CD8-positive, alpha-beta memory T cell (primary cell): ENCODE data around the gene GFRA4. TPM values are rescaled to one million over a fixed set of nuclear protein-coding genes. Genes with fewer than 3 reads are reported as not detected.

Experiments
- CTCF ChIA-PET: fragments of 350-600 bp; sonication (Branson Sonifier 250); formaldehyde crosslinking; loops from one replicate; lab custom pipeline; 2021; ENCODE audit warnings: antibody characterized with exemption; lab: Charles Lee
- POLR2A ChIA-PET: fragments of 350-600 bp; sonication (Branson Sonifier 250); formaldehyde crosslinking; loops from one replicate; lab custom pipeline; 2021; ENCODE audit warnings: antibody characterized with exemption; lab: Charles Lee
- DNase-seq, 5 donors: peaks; one replicate each; pipeline versions ENCODE4 v3.0.0 to v3.0.0-alpha.2; 2020 to 2022; ENCODE audit warnings: mixed read lengths in 1 of 5
- H3K27ac ChIP-seq: one replicate; pipeline ENCODE4 v1.7.0; 2013; ENCODE audit warnings: low read depth, mild to moderate bottlenecking, low read length, moderate library complexity
- H3K27me3 ChIP-seq: 2 replicates; pipeline ENCODE4 v1.7.0; 2013; ENCODE audit warnings: low read length, mild to moderate bottlenecking; ENCODE audit not compliant: insufficient read depth, poor library complexity, severe bottlenecking
- H3K36me3 ChIP-seq: 2 replicates; pipeline ENCODE4 v1.7.0; 2013; ENCODE audit warnings: mild to moderate bottlenecking, low read length, moderate library complexity; ENCODE audit not compliant: insufficient read depth
- H3K4me1 ChIP-seq: 2 replicates; pipeline ENCODE4 v1.7.0; 2013; ENCODE audit warnings: mild to moderate bottlenecking, low read length, moderate library complexity; ENCODE audit not compliant: insufficient read depth
- H3K4me3 ChIP-seq: 2 replicates; pipeline ENCODE4 v1.7.0; 2013; ENCODE audit warnings: mild to moderate bottlenecking, low read length
- H3K9me3 ChIP-seq: 2 replicates; pipeline ENCODE4 v1.7.0; 2013; ENCODE audit warnings: mild to moderate bottlenecking, low read length
- H3K27ac Mint-ChIP-seq, 8 donors: one replicate each; pipeline ENCODE4 v1.8.0; 2020 to 2021; ENCODE audit warnings: mixed read lengths in 8 of 8, mild to moderate bottlenecking in 6 of 8, inconsistent platforms in 3 of 8, moderate library complexity in 3 of 8
- H3K27me3 Mint-ChIP-seq, 2 donors: one replicate each; pipeline ENCODE4 v1.8.0; 2020 to 2021; ENCODE audit warnings: mixed read lengths in 2 of 2, mild to moderate bottlenecking in 1 of 2, moderate library complexity in 1 of 2
- H3K36me3 Mint-ChIP-seq, 3 donors: one replicate each; pipeline ENCODE4 v1.8.0; 2020 to 2021; ENCODE audit warnings: mixed read lengths in 3 of 3, inconsistent platforms in 1 of 3, mild to moderate bottlenecking in 1 of 3
- H3K4me1 Mint-ChIP-seq, 3 donors: one replicate each; pipeline ENCODE4 v1.8.0; 2020 to 2021; ENCODE audit warnings: mixed read lengths in 3 of 3, inconsistent platforms in 1 of 3, mild to moderate bottlenecking in 1 of 3
- H3K4me3 Mint-ChIP-seq, 7 donors: one replicate each; pipeline ENCODE4 v1.8.0; 2020 to 2021; ENCODE audit warnings: mixed read lengths in 7 of 7, mild to moderate bottlenecking in 6 of 7, moderate library complexity in 4 of 7, inconsistent platforms in 2 of 7
- H3K9me3 Mint-ChIP-seq, 5 donors: one replicate each; pipeline ENCODE4 v1.8.0; 2020 to 2022; ENCODE audit warnings: mixed read lengths in 5 of 5, mild to moderate bottlenecking in 3 of 5, moderate library complexity in 2 of 5, inconsistent platforms in 1 of 5
- polyA plus RNA-seq: library from polyadenylated mRNA; unstranded; fragments of 300-500 nt; fragmentation: Illumina TruSeq; gene quantifications from one replicate; pipeline ENCODE4 v1.2.3, GENCODE V29; 2021
- total RNA-seq, 2 experiments: library from RNA; stranded (reverse); gene quantifications; one replicate each; pipeline ENCODE4 v1.2.3, GENCODE V29; 2021

GFRA4 gene
- total and polyA plus RNA-seq, 3 experiments from 2014 or later = not detected

DNA sequence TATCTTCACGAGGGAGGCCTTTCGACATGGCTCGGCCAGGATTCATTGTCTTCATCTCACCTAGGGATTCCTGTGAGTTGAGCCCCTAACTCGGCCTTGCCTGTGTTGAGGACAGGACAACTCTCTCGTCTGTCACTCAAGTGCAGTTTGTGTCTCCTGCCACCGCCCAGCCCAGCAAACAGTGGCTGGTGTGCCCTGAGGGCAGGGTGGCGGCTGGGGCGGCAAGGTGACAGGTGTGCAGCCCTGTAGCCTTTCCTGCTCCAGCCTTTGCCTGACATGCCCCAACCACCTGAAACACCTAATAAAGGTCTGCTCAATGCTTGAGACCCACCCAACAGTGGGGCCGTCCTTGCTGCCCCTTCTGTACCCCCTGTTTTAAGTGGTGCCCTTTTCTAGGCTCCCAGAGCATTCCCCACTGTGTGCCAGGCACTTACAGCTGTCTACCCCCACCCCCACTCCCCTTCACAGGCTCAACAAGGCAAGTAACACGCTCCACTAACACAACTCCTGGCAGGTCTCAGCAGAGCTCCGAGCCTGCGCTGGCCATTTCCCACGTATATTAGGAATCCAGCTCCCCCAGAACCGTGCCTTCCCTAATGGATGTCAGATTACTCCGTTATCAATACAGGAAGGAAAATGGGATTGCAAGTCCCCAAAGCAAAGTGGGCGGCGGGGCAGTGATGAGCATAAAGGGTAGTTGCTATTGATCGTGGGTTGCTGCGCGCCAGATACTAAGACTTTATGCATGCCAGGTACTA lies 17.7 kb downstream of the GFRA4 start:
- H3K36me3 Mint-ChIP-seq = peaks cover 34 to 86% (median 38%) of the 10 kb centered on the region in 3 donors
- Histone ChIP-seq H3K4me3 (no peak overlapping the region), H3K27ac (no peak overlapping the region), H3K4me1 (no peaks in the 10 kb centered on the region), H3K27me3 (no peaks in the 10 kb centered on the region), H3K9me3 (no peaks in the 10 kb centered on the region), H3K36me3 (no peaks in the 10 kb centered on the region)
- no peaks in the 10 kb centered on the region for H3K4me1 Mint-ChIP-seq
- no peak overlapping the region for H3K4me3 Mint-ChIP-seq
- no peaks in the 10 kb centered on the region for H3K27me3 Mint-ChIP-seq
- no peak for DNase-seq
- CTCF ChIA-PET = no interaction called here
- no peak overlapping the region for H3K27ac Mint-ChIP-seq
- POLR2A ChIA-PET = no interaction called here
- H3K9me3 Mint-ChIP-seq = no peaks in the 10 kb centered on the region

DNA sequence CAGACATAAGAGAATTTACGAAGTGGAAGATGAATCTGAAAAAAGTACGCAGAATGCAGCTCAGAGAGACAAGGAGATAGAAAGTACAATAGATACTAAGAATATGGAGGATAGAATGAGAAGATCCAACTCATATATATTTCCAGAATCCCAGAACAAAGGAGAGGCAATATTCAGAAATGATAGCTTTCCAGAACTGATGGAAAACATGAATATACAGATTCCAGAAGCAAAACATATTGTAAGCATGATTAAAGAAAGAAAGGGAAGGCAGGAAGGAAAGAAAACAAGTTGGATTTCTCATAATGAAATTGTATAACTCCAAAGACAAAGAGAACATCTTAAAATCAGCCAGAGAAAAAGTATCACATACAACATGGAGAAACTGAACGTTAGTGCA lies 22.9 kb downstream of the GFRA4 start:
- no peak for DNase-seq
- H3K27ac Mint-ChIP-seq = peak overlapping the region in 1 of 8 donors; percentile 82
- ChIA-PET POLR2A (no interaction called here), CTCF (no interaction called here)
- H3K4me1 Mint-ChIP-seq = no peaks in the 10 kb centered on the region
- no peaks in the 10 kb centered on the region for H3K9me3 Mint-ChIP-seq
- no peaks in the 10 kb centered on the region for H3K27me3 Mint-ChIP-seq
- no peak overlapping the region for H3K4me3 ChIP-seq
- H3K27me3 ChIP-seq = no peaks in the 10 kb centered on the region
- no peaks in the 10 kb centered on the region for H3K4me1 ChIP-seq
- H3K9me3 ChIP-seq = no peaks in the 10 kb centered on the region
- H3K36me3 Mint-ChIP-seq = peaks cover 24 to 61% (median 37%) of the 10 kb centered on the region in 3 donors
- no peak overlapping the region for H3K4me3 Mint-ChIP-seq
- H3K27ac ChIP-seq = no peak overlapping the region
- no peaks in the 10 kb centered on the region for H3K36me3 ChIP-seq

DNA sequence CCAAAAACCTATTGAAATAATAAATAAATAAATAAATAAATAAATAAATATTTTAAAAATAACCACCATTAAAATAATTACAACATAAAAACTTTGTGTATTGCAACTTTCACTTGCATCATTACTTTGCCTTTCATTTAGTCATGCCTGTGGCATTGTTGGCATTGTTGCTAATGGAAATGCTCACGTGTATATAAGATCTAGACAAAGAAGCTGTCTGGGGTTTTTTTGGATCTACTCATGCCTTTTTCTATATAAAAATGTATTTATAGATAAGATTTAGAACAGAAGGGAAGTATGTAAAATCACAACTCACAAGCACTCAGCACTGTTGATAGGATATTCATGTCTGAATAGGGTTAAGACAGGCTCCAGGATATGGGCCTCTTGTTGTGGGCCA lies 27.9 kb downstream of the GFRA4 start:
- no peaks in the 10 kb centered on the region for H3K4me1 Mint-ChIP-seq
- no peaks in the 10 kb centered on the region for H3K9me3 Mint-ChIP-seq
- H3K36me3 Mint-ChIP-seq = peaks cover 11 to 40% (median 23%) of the 10 kb centered on the region in 3 donors
- Histone ChIP-seq H3K4me3 (no peak overlapping the region), H3K36me3 (peaks cover 5% of the 10 kb centered on the region), H3K4me1 (no peaks in the 10 kb centered on the region), H3K27me3 (no peaks in the 10 kb centered on the region), H3K27ac (no peak overlapping the region), H3K9me3 (no peaks in the 10 kb centered on the region)
- POLR2A ChIA-PET = no interaction called here
- DNase-seq = no peak
- H3K4me3 Mint-ChIP-seq = no peak overlapping the region
- no peaks in the 10 kb centered on the region for H3K27me3 Mint-ChIP-seq
- no peak overlapping the region for H3K27ac Mint-ChIP-seq
- CTCF ChIA-PET = no interaction called here

DNA sequence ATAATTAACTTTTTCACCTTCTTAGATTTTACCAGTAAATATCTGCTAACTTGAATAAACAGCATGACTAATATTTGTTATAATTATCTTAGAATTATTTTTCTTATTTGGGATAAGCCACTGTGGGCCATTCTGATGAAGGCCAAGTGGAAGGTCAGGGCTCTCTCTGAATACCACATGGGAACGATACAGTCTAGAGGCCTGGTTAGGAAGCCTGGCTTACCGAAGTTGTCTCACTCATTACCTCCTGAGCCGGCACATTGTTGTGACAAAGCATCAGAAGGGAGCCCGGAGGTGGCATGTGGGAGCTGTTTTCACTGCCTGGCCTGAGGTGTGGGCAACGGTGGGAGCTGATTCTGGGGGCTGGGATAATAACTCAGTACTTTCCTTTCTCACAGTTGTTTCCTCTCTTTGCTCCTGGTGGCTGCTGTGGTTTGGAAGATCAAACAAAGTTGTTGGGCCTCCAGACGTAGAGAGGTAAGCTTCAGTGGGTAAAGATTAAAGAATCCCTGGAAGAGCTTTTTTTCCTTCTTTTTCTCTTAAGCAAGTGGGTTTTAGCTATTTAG lies 29.2 kb downstream of the GFRA4 start:
- H3K36me3 Mint-ChIP-seq = peaks cover 14 to 41% (median 18%) of the 10 kb centered on the region in 3 donors
- peaks cover 5% of the 10 kb centered on the region for H3K36me3 ChIP-seq
- ChIA-PET POLR2A (no interaction called here), CTCF (no interaction called here)
- H3K27me3 Mint-ChIP-seq = no peaks in the 10 kb centered on the region
- H3K4me3 ChIP-seq = no peak overlapping the region
- DNase-seq = no peak
- no peaks in the 10 kb centered on the region for H3K4me1 ChIP-seq
- H3K27ac Mint-ChIP-seq = no peak overlapping the region
- no peak overlapping the region for H3K27ac ChIP-seq
- H3K9me3 Mint-ChIP-seq = no peaks in the 10 kb centered on the region
- H3K4me3 Mint-ChIP-seq = no peak overlapping the region
- no peaks in the 10 kb centered on the region for H3K27me3 ChIP-seq
- H3K9me3 ChIP-seq = no peaks in the 10 kb centered on the region
- H3K4me1 Mint-ChIP-seq = no peaks in the 10 kb centered on the region

DNA sequence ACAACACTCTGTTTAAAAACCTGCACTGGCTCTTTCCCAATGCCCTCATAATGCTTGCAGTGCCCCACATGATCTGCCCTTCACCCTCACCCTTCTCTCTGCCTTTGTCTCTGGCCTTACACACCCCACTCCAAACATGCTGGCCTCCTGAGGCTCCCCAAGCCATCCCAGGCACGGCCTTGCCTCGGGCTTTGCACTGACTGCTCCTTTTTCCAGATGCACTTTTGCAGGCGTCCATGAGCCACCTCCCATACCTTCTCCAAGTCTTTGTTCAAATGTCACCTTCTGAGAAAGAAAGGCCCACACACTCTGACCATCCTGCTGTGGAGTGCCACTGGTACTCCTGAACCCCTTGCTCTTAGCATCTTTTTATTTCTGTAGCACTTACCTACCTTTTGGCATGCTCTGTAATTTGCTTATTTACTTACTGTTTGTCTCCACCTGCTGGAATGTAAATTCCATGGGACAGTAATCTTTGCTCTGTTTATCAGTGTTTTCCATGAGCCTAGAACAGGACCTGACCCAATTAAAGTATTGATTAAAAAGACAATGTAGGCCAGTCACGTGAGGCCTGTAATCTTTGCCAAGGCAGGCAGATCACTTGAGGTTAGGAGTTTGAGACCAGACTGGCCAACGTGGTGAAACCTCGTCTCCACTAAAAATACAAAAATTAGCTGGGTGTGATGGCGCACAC lies 30.7 kb downstream of the GFRA4 start:
- Mint-ChIP-seq H3K36me3 (peaks cover 16 to 41% (median 17%) of the 10 kb centered on the region in 3 donors), H3K4me1 (no peaks in the 10 kb centered on the region), H3K9me3 (no peaks in the 10 kb centered on the region), H3K4me3 (no peak overlapping the region), H3K27ac (no peak overlapping the region), H3K27me3 (no peaks in the 10 kb centered on the region)
- ChIA-PET CTCF (no interaction called here), POLR2A (no interaction called here)
- H3K4me1 ChIP-seq = no peaks in the 10 kb centered on the region
- no peaks in the 10 kb centered on the region for H3K27me3 ChIP-seq
- H3K9me3 ChIP-seq = no peaks in the 10 kb centered on the region
- H3K4me3 ChIP-seq = no peak overlapping the region
- H3K36me3 ChIP-seq = peaks cover 5% of the 10 kb centered on the region
- no peak for DNase-seq
- H3K27ac ChIP-seq = no peak overlapping the region

DNA sequence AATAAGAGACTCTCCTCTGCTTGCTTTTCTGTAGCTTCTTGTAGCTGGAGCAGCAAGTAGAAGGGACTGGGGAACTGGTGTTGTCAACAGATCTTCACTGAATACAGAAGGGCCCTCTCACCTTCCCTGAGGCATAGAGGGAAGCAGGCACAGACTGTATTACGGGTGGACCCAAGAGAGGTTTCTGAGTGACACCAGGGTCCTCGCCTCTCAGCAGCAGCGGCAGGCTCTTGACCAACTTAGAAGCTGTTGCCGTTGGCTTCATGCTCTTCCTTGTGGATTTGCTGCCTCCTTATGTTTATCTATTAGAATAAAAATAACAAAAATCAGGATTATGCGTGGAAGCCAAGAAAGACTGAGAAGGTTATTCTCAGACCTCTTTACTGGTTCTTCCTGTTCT lies 31.7 kb downstream of the GFRA4 start:
- Mint-ChIP-seq H3K4me1 (no peaks in the 10 kb centered on the region), H3K9me3 (no peaks in the 10 kb centered on the region), H3K36me3 (peaks cover 21 to 46% (median 22%) of the 10 kb centered on the region in 3 donors), H3K4me3 (no peak overlapping the region), H3K27ac (no peak overlapping the region), H3K27me3 (no peaks in the 10 kb centered on the region)
- H3K36me3 ChIP-seq = peaks cover 5% of the 10 kb centered on the region
- H3K27ac ChIP-seq = no peak overlapping the region
- ChIA-PET POLR2A (no interaction called here), CTCF (no interaction called here)
- H3K4me3 ChIP-seq = no peak overlapping the region
- no peaks in the 10 kb centered on the region for H3K4me1 ChIP-seq
- no peaks in the 10 kb centered on the region for H3K27me3 ChIP-seq
- no peaks in the 10 kb centered on the region for H3K9me3 ChIP-seq
- DNase-seq = no peak

DNA sequence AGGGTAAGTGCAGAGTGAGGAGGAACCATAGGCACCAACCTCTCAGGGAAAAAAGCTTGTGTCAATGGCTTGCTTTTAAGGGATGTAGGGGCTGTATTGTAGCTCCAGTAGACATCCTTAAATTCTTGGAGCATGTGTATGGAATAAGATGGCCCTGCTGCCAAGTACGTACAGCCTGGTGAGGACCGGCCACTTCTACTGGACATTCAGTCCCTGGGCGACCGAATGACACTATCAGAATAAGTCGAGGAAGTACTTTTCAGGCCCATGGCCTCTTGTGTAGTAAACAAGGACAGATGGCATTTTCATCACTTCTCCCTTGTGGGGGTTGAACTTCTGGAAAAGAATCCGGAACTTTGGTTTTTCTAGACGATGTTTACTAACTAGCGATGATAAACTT lies 32.8 kb downstream of the GFRA4 start:
- Mint-ChIP-seq H3K27me3 (no peaks in the 10 kb centered on the region), H3K4me1 (no peaks in the 10 kb centered on the region), H3K27ac (peak overlapping the region in 1 of 8 donors; percentile 8), H3K4me3 (no peak overlapping the region), H3K36me3 (peaks cover 21 to 47% (median 23%) of the 10 kb centered on the region in 3 donors), H3K9me3 (no peaks in the 10 kb centered on the region)
- no peaks in the 10 kb centered on the region for H3K27me3 ChIP-seq
- no peak for DNase-seq
- H3K9me3 ChIP-seq = no peaks in the 10 kb centered on the region
- ChIA-PET POLR2A (interaction anchor here (0.6 kb wide), 1 partner anchor 221 kb away, joined by 3 read pairs; no protein-coding TSS in a partner anchor), CTCF (no interaction called here)
- no peak overlapping the region for H3K27ac ChIP-seq
- no peak overlapping the region for H3K4me3 ChIP-seq
- H3K36me3 ChIP-seq = peaks cover 5% of the 10 kb centered on the region
- H3K4me1 ChIP-seq = no peaks in the 10 kb centered on the region

DNA sequence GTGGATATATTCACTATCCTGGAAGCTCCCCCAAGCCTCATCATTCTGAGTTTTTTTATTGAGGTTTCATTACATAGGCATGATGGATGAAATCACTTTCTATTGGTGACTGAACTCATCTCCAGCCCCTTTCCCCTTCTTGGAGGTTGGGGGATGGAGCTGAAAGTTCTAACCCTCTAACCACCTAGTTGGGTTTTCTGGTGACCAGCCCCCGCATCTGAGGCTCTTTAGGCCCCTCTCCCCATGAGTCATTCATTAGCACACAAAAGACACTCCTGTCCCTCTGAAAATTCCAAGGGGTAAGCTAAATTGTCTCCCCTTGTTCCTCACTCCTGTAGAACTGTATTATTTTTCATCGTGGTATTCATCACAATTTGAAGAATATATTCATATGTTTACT lies 33.3 kb downstream of the GFRA4 start:
- no peak overlapping the region for H3K27ac Mint-ChIP-seq
- Histone ChIP-seq H3K4me1 (no peaks in the 10 kb centered on the region), H3K36me3 (peaks cover 5% of the 10 kb centered on the region), H3K9me3 (no peaks in the 10 kb centered on the region), H3K4me3 (no peak overlapping the region), H3K27me3 (no peaks in the 10 kb centered on the region), H3K27ac (no peak overlapping the region)
- peaks cover 21 to 50% (median 26%) of the 10 kb centered on the region in 3 donors for H3K36me3 Mint-ChIP-seq
- POLR2A ChIA-PET = no interaction called here
- CTCF ChIA-PET = no interaction called here
- H3K4me3 Mint-ChIP-seq = no peak overlapping the region
- H3K9me3 Mint-ChIP-seq = no peaks in the 10 kb centered on the region
- H3K27me3 Mint-ChIP-seq = no peaks in the 10 kb centered on the region
- no peaks in the 10 kb centered on the region for H3K4me1 Mint-ChIP-seq
- no peak for DNase-seq
